SK-N-SH (cell line): Measurements from ENCODE around the gene GRAP. TPM values are rescaled to one million over a fixed set of nuclear protein-coding genes. Genes with fewer than 3 reads are reported as not detected.
"Not testable (repeated sequence)": the region's sequence is repeated elsewhere in the genome, so short reads cannot be mapped to it uniquely, and the experiment has no call there.

Experiments used
- CTCF ChIA-PET: fragments of 300-600, 350-600 bp; formaldehyde crosslinking; extraction: SDS; loops from one replicate; lab custom pipeline; 2021; lab: Yijun Ruan, JAX
- POLR2A ChIA-PET: fragments of 350-600 bp; sonication (Branson Sonifier 250); formaldehyde crosslinking; extraction: SDS; loops from one replicate; lab custom pipeline; 2020; ENCODE audit warnings: antibody characterized with exemption, inconsistent platforms; lab: Yijun Ruan, JAX
- DNase-seq: peaks from one replicate; pipeline ENCODE4 v3.0.0; 2012
- H2AFZ ChIP-seq: fragments of 200-600 bp; sonication (generic); 2 replicates; pipeline ENCODE4 v1.8.1; 2016; ENCODE audit warnings: antibody characterized with exemption, mild to moderate bottlenecking, low read depth
- H3F3A ChIP-seq: fragments of 200-600 bp; sonication (generic); replicated peaks from 2 replicates; pipeline ENCODE3; 2016; ENCODE audit warnings: antibody characterized with exemption, mild to moderate bottlenecking; ENCODE audit not compliant: insufficient read depth
- H3K27ac ChIP-seq, 2 experiments: fragments of 200-500 bp in 1 of 2; fragments of 200-600 bp in 1 of 2; sonication (Bioruptor generic) in 1 of 2; sonication (generic), shearing (Covaris generic) in 1 of 2; 2 replicates each; pipeline versions ENCODE4 v1.5.1 to v1.6.1; 2014 to 2016; ENCODE audit warnings: low read depth in 2 of 2, inconsistent platforms in 1 of 2, low read length in 1 of 2, mild to moderate bottlenecking in 1 of 2, mixed read lengths in 1 of 2
- H3K27me3 ChIP-seq: fragments of 200-600 bp; sonication (generic), shearing (Covaris generic); 2 replicates; pipeline ENCODE4 v1.6.1; 2016; ENCODE audit warnings: mixed run types; ENCODE audit not compliant: insufficient read depth
- H3K36me3 ChIP-seq, 2 experiments: fragments of 200-500 bp in 1 of 2; fragments of 200-600 bp in 1 of 2; sonication (Bioruptor generic) in 1 of 2; sonication (generic) in 1 of 2; replicated peaks in 1 of 2; 2 replicates each; pipeline versions ENCODE3 to v1.5.1; 2014 to 2016; ENCODE audit warnings: low read length in 1 of 2, mild to moderate bottlenecking in 1 of 2; ENCODE audit not compliant: insufficient read depth in 2 of 2, control insufficient read depth in 1 of 2
- H3K4me1 ChIP-seq, 2 experiments: fragments of 200-500 bp in 1 of 2; fragments of 200-600 bp in 1 of 2; sonication (Bioruptor generic) in 1 of 2; sonication (generic), shearing (Covaris generic) in 1 of 2; 2 replicates each; pipeline versions ENCODE4 v1.5.1 to v1.6.1; 2014 to 2016; ENCODE audit warnings: low read depth in 1 of 2, low read length in 1 of 2, mixed run types in 1 of 2; ENCODE audit not compliant: insufficient read depth in 2 of 2, control insufficient read depth in 1 of 2
- H3K4me2 ChIP-seq: fragments of 200-600 bp; sonication (generic), shearing (Covaris generic); 2 replicates; pipeline ENCODE4 v1.6.1; 2017; ENCODE audit warnings: mixed run types
- H3K4me3 ChIP-seq, 2 experiments: fragments of 200-500 bp in 1 of 2; fragments of 200-600 bp in 1 of 2; sonication (Bioruptor generic) in 1 of 2; sonication (generic), shearing (Covaris generic) in 1 of 2; 2 replicates each; pipeline versions ENCODE4 v1.5.1 to v1.8.1; 2014 to 2016; ENCODE audit warnings: low read depth in 2 of 2, inconsistent platforms in 1 of 2, low read length in 1 of 2, mild to moderate bottlenecking in 1 of 2, mixed read lengths in 1 of 2, moderate library complexity in 1 of 2
- H3K79me2 ChIP-seq: fragments of 200-600 bp; sonication (generic); 2 replicates; pipeline ENCODE4 v1.8.1; 2017; ENCODE audit warnings: mild to moderate bottlenecking; ENCODE audit not compliant: insufficient read depth
- H3K9ac ChIP-seq: fragments of 200-600 bp; sonication (generic); 2 replicates; pipeline ENCODE4 v1.6.1; 2017; ENCODE audit warnings: mixed run types
- H3K9me2 ChIP-seq: fragments of 200-600 bp; sonication (generic); 2 replicates; pipeline ENCODE4 v1.6.1; 2017; ENCODE audit warnings: mixed run types
- H3K9me3 ChIP-seq: fragments of 200-600 bp; sonication (generic); 2 replicates; pipeline ENCODE4 v1.6.1; 2017; ENCODE audit warnings: mixed run types, mild to moderate bottlenecking, moderate library complexity
- H4K20me1 ChIP-seq: fragments of 200-600 bp; sonication (generic); 2 replicates; pipeline ENCODE4 v1.6.1; 2017; ENCODE audit warnings: mild to moderate bottlenecking, mixed run types; ENCODE audit not compliant: insufficient read depth
- CTCF ChIP-seq: fragments of 200-600 bp; sonication (generic); IDR thresholded peaks from 2 replicates; pipeline ENCODE4 v1.6.1; 2017; ENCODE audit warnings: antibody characterized with exemption, mild to moderate bottlenecking, moderate library complexity
- EP300 ChIP-seq, 2 experiments: IDR thresholded peaks; 2 replicates each; pipeline versions ENCODE4 v1.4.0 to v1.6.1; 2012; ENCODE audit warnings: borderline replicate concordance in 1 of 2, low read depth in 1 of 2, low read length in 1 of 2
- EZH2phosphoT487 ChIP-seq: fragments of 200-600 bp; sonication (generic); IDR thresholded peaks from 2 replicates; pipeline ENCODE4 v1.6.1; 2017; ENCODE audit warnings: low read depth, mixed run types, mild to moderate bottlenecking, antibody characterized with exemption, moderate library complexity, borderline replicate concordance
- FOXM1 ChIP-seq: IDR thresholded peaks from 2 replicates; pipeline ENCODE4 v1.4.0; 2012; ENCODE audit warnings: low read depth, mild to moderate bottlenecking
- GABPA ChIP-seq: IDR thresholded peaks from 2 replicates; pipeline ENCODE4 v1.4.0; 2012; ENCODE audit warnings: low read depth, mild to moderate bottlenecking
- MAX ChIP-seq: IDR thresholded peaks from 2 replicates; pipeline ENCODE4 v1.4.0; 2012; ENCODE audit warnings: low read depth
- MXI1 ChIP-seq: IDR thresholded peaks from 2 replicates; pipeline ENCODE4 v1.6.1; 2012; ENCODE audit warnings: mild to moderate bottlenecking, low read depth, low read length, improper control_type of control experiment
- REST ChIP-seq: IDR thresholded peaks from 2 replicates; pipeline ENCODE4 v1.6.1; 2012; ENCODE audit warnings: mild to moderate bottlenecking, low read depth, low read length, moderate library complexity
- RFX5 ChIP-seq: IDR thresholded peaks from 2 replicates; pipeline ENCODE4 v1.6.1; 2012; ENCODE audit warnings: mild to moderate bottlenecking, improper control_type of control experiment, low read length
- RXRA ChIP-seq: IDR thresholded peaks from 2 replicates; pipeline ENCODE4 v1.4.0; 2012; ENCODE audit warnings: low read depth, mild to moderate bottlenecking, borderline replicate concordance
- SIN3A ChIP-seq: IDR thresholded peaks from 2 replicates; pipeline ENCODE4 v1.6.1; 2012; ENCODE audit warnings: low read depth, mild to moderate bottlenecking, low read length, moderate library complexity, borderline replicate concordance
- WGBS: methylation state at CpG from one replicate; pipeline ENCODE4 v1.1.6; 2017; ENCODE audit warnings: low lambda C conversion rate; 5-methylcytosine and 5-hydroxymethylcytosine counted together
- polyA plus RNA-seq, 3 experiments: library from polyadenylated mRNA; depleted of rRNA; stranded (reverse); fragments of >200 nt; gene quantifications; 2 replicates each; pipeline ENCODE4 v1.2.3, GENCODE V29; 2012
- TF ChIP-seq, protein P1 (sequence below): IDR thresholded peaks from 2 replicates; pipeline ENCODE4; 2012
- TF ChIP-seq, protein P2 (sequence below): fragments of 150-350 bp; IDR thresholded peaks from 2 replicates; pipeline ENCODE4 v1.6.1; 2017; ENCODE audit warnings: antibody characterized with exemption, low read length, low read depth, borderline replicate concordance

Gene GRAP
- polyA plus RNA-seq, 1 of the 3 experiments (the other 2 are of a cell fraction): 0.02 TPM

DNA sequence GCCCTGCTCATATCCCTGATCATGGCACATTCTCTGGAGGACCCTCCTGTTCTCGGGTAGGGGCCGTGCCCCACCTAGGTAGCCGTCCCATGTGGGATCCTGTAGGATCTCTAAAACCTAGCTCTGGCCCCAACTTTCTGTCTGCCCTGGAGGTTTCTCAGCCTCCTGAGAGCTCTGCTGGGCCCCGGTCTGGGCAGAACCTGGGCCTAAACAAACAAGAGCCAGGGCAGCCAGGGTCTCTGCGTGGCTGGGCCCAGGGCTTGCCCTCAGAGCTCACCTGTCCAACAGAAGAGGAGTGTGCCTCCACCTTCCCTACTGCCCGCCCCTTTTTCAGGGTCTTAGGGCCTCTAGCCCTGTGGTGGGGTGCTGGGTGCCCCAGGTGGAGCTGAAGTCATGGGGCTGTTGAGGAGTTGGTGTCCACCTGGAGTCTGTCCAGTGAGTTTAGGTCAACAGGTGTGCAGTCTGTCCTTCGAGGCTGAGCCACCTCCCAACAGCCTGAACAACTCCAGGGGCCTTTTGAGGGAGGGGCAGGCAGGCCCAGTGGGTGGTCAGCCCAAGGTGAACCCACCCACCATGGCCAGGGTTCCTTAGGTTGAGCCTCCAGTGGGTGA lies 25.6 kb downstream of the GRAP start:
- H2AFZ ChIP-seq, H3K4me2 ChIP-seq, H3K9ac ChIP-seq, POLR2A ChIA-PET, H3K27ac ChIP-seq, H3K9me3 ChIP-seq, H3K36me3 ChIP-seq, H4K20me1 ChIP-seq, H3F3A ChIP-seq, H3K4me3 ChIP-seq, H3K27me3 ChIP-seq, H3K79me2 ChIP-seq, DNase-seq, H3K9me2 ChIP-seq: not testable (repeated sequence)
- WGBS: 92% methylated on average over 5 of the region's 7 CpGs
- H3K4me1 ChIP-seq: peaks cover 0 to 14% of the 10 kb centered on the region in 2 experiments; a peak in 1 of 4 replicates
- CTCF ChIA-PET: interaction anchor here (1.1 kb wide), 1 partner anchor 60 kb away, joined by 5 read pairs; no protein-coding TSS in a partner anchor

- Histone ChIP-seq H3K27me3 (no peaks in the 10 kb centered on the region), H3K4me1 (peaks cover 0 to 14% of the 10 kb centered on the region in 2 experiments; a peak in 1 of 4 replicates), H3K9me2 (no peaks in the 10 kb centered on the region), H3K4me2 (no peak overlapping the region), H2AFZ (no peak overlapping the region), H3K4me3 (no peak overlapping the region), H4K20me1 (no peaks in the 10 kb centered on the region), H3F3A (peaks cover 5% of the 10 kb centered on the region), H3K9me3 (no peaks in the 10 kb centered on the region), H3K9ac (no peak overlapping the region), H3K27ac (no peak overlapping the region), H3K36me3 (no peaks in the 10 kb centered on the region), H3K79me2 (no peaks in the 10 kb centered on the region)
- CTCF ChIA-PET: interaction anchor here (1.1 kb wide), 1 partner anchor 59 kb away, joined by 5 read pairs; no protein-coding TSS in a partner anchor
- POLR2A ChIA-PET: no interaction called here
- DNase-seq: no peak
- whole genome bisulfite sequencing: 85% methylated on average over 3 of the region's 3 CpGs
- no peak for TF ChIP-seq FOXM1
- no peak for TF ChIP-seq GABPA
- no peak for TF ChIP-seq MAX
- TF ChIP-seq, protein P1, sequence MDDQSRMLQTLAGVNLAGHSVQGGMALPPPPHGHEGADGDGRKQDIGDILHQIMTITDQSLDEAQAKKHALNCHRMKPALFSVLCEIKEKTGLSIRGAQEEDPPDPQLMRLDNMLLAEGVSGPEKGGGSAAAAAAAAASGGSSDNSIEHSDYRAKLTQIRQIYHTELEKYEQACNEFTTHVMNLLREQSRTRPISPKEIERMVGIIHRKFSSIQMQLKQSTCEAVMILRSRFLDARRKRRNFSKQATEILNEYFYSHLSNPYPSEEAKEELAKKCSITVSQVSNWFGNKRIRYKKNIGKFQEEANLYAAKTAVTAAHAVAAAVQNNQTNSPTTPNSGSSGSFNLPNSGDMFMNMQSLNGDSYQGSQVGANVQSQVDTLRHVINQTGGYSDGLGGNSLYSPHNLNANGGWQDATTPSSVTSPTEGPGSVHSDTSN: no peak
- no peak for TF ChIP-seq MXI1
- TF ChIP-seq RFX5: no peak
- no peak for TF ChIP-seq RXRA
- TF ChIP-seq, protein P2, sequence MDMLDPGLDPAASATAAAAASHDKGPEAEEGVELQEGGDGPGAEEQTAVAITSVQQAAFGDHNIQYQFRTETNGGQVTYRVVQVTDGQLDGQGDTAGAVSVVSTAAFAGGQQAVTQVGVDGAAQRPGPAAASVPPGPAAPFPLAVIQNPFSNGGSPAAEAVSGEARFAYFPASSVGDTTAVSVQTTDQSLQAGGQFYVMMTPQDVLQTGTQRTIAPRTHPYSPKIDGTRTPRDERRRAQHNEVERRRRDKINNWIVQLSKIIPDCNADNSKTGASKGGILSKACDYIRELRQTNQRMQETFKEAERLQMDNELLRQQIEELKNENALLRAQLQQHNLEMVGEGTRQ: no peak
- no peak for TF ChIP-seq REST
- no peak for TF ChIP-seq CTCF
- no peak for TF ChIP-seq EP300 (IDR thresholded peaks at IDR 0.05; ENCODE audit: borderline replicate concordance in 1 of 2, low read depth in 1 of 2, low read length in 1 of 2)
- TF ChIP-seq SIN3A: no peak
- TF ChIP-seq EZH2phosphoT487: no peak
These were observed 26.7 kb downstream of the GRAP start for GRCh38 chr17:19020016-19020415.
